HFF-Myc (cell line): ENCODE results near the gene ETNK2.
"Not testable (repeated sequence)": the region's sequence is repeated elsewhere in the genome, so short reads cannot be mapped to it uniquely, and the experiment has no call there.

Experiments used
- DNase-seq: peaks from one replicate; pipeline ENCODE4 v3.0.0-alpha.2; 2011; ENCODE audit warnings: low read depth; ENCODE audit errors: extremely low read depth
- H3K4me3 ChIP-seq: replicated peaks from 2 replicates; pipeline ENCODE4 v1.5.1; 2011; ENCODE audit warnings: low read depth, mild to moderate bottlenecking, control low read depth, low read length
- CTCF ChIP-seq: IDR thresholded peaks from 2 replicates; pipeline ENCODE4 v1.5.1; 2012; ENCODE audit warnings: mild to moderate bottlenecking, low read depth, low read length, control low read depth; ENCODE audit errors: missing control alignments

The ETNK2 gene

GRCh38 chr1:204091787-204092312, 60.0 kb downstream of the ETNK2 start:
- no peak for DNase-seq
- TF ChIP-seq CTCF: no peak
- H3K4me3 ChIP-seq: no peak overlapping the region

- no peak for TF ChIP-seq CTCF
- no peak for DNase-seq
- no peak overlapping the region for H3K4me3 ChIP-seq
Measured at GRCh38 chr1:204091066-204091465, 60.8 kb downstream of the ETNK2 start.

GRCh38 chr1:204090132-204090531, 61.7 kb downstream of the ETNK2 start:
- not testable (repeated sequence) for DNase-seq

GRCh38 chr1:204089044-204089751, 62.6 kb downstream of the ETNK2 start:
- no peak for DNase-seq
- no peak overlapping the region for H3K4me3 ChIP-seq
- TF ChIP-seq CTCF: no peak

More at GRCh38 chr1:204090132-204090531, 61.7 kb downstream of the ETNK2 start:
- not testable (repeated sequence) for H3K4me3 ChIP-seq

- no peak for TF ChIP-seq CTCF
- no peak for DNase-seq
Measured at GRCh38 chr1:204088596-204088995, 63.2 kb downstream of the ETNK2 start.

GRCh38 chr1:204087893-204088528, 63.8 kb downstream of the ETNK2 start:
- no peak for DNase-seq
- TF ChIP-seq CTCF: no peak
- no peak overlapping the region for H3K4me3 ChIP-seq

More at GRCh38 chr1:204088596-204088995, 63.2 kb downstream of the ETNK2 start:
- H3K4me3 ChIP-seq: no peak overlapping the region

GRCh38 chr1:204087181-204087892, 64.5 kb downstream of the ETNK2 start:
- H3K4me3 ChIP-seq: no peak overlapping the region
- DNase-seq: no peak
- no peak for TF ChIP-seq CTCF
